Hepatocyte (in vitro differentiated cells): ENCODE results near the gene GPR152.

Experiments
- CTCF ChIP-seq: fragments of 200-600 bp; sonication (generic); IDR thresholded peaks from 2 replicates; pipeline ENCODE4 v1.5.1; 2016; ENCODE audit warnings: antibody characterized with exemption, mild to moderate bottlenecking; ENCODE audit not compliant: poor library complexity
- EZH2 ChIP-seq: fragments of 200-600 bp; sonication (generic); IDR thresholded peaks from 2 replicates; pipeline ENCODE4 v1.6.1; 2016; ENCODE audit warnings: antibody characterized with exemption, mild to moderate bottlenecking, borderline replicate concordance
- EZH2phosphoT487 ChIP-seq: fragments of 200-600 bp; sonication (generic); IDR thresholded peaks from one replicate; pipeline ENCODE4 v1.6.1; 2018; ENCODE audit warnings: antibody characterized with exemption, mild to moderate bottlenecking, low read depth, moderate library complexity; ENCODE audit not compliant: unreplicated experiment, severe bottlenecking

GRCh38 chr11:67440229-67441097 is 12.1 kb downstream of the GPR152 start:
- TF ChIP-seq CTCF (no peak), EZH2 (no peak), EZH2phosphoT487 (no peak)
